AG08395 (cell line): ENCODE data around the gene MYG1.
"Not testable (repeated sequence)": the region's sequence is repeated elsewhere in the genome, so short reads cannot be mapped to it uniquely, and the experiment has no call there.

Experiments used
- DNase-seq: peaks from one replicate; pipeline ENCODE4 v3.0.0; 2012; ENCODE audit warnings: mixed read lengths, low spot score

Gene MYG1

GRCh38 chr12:53327435-53328042, 28.0 kb downstream of the MYG1 start:
- DNase-seq = no peak

- DNase-seq = no peak
These were observed 28.5 kb downstream of the MYG1 start for GRCh38 chr12:53328043-53328435.

- DNase-seq = no peak
These were observed 31.2 kb downstream of the MYG1 start for GRCh38 chr12:53330671-53331070.

DNA sequence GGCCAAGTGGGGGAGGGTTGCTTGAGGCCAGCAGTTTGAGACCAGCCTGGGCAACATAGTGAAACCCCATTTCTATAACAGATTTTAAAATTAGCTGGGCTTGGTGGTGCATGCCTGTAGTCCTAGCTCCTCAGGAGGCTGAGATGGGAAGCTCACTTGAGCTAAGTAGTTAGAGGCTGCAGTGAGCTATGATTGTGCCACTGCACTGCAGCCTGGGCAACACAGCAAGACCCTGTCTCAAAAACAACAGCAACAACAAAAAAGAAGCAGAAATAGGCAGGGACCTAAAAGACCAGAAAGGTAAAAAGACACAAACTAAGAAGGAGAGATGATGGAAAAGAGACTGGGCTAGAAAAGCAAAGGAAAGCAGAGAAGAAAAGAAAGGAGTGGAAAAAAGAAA, 32.8 kb downstream of the MYG1 start:
- DNase-seq = not testable (repeated sequence)

- no peak for DNase-seq
These were observed 33.2 kb downstream of the MYG1 start for GRCh38 chr12:53332744-53333143.

GRCh38 chr12:53333289-53333688, 33.8 kb downstream of the MYG1 start:
- DNase-seq = no peak

GRCh38 chr12:53333845-53334244, 34.4 kb downstream of the MYG1 start:
- DNase-seq = no peak

DNA sequence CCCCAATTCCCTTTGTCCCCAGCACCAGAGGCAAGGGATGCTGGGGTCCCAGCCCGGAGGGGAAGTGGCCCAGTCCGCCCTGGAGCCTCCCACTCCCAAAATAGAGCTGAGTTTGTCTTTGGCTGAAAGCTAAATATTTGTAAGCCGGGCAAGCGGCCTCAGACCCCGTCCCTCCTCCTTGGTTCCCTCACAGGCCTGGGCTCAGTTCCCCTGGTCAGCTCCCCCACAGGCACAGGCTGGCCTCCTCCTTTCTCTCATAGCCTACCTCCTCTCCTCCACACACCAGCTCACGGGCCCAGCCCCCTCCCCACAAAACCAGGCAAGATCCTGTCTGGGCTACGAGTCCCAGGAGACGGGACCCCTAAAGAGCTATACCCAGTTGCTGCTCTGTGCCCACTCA, 35.3 kb downstream of the MYG1 start:
- no peak for DNase-seq

DNA sequence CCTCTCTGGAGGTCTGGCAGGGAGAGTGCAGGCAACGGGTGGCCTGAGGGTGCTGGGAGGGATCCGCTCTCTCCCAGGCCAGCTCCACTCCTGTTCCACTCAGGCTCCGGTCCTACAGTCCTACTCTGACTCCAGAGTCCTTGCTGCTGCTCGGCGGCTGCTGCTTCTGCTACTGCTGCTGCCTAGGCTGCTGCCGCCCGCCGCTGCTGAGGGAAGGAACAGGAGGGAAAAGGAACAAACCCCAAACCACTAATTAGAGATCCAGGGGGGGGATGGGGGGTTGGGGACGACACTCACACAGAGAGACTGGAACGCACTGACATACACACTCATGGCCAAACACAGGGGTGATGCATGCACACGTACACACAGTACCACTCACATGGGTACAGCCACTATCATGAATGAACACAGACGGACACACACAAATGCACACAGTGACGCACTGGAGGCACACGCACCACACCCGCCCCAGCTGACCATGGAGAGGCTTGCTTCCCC, 36.7 kb downstream of the MYG1 start, which contains the start of gene SP7:
Gene SP7 (minus strand): TSS at position 174 of the 501 bp plus-strand sequence. CDS start 708 bp downstream, outside the sequence.
- no peak for DNase-seq

- no peak for DNase-seq
These were observed 38.5 kb downstream of the MYG1 start for GRCh38 chr12:53338017-53338416.

DNA sequence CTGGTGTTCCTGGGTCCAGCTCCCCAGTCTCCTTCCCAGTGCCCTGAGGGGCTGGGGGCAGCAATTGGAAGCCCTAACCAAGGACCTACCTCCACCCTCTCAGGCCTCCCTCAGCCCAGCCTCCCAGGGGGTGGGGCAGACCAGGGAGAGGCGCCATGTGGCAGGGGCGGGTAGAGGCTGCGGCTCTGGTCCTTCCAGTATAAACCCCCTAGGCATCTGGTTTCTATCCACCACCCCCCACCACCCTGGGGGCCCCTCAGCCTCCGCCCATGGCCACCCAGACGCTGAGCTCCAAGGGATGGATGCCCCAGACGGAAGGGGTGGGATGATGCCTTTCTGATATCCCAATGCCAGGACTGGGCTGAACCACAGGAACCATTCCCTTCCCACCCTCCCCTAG, 39.4 kb downstream of the MYG1 start:
- DNase-seq = no peak

DNA sequence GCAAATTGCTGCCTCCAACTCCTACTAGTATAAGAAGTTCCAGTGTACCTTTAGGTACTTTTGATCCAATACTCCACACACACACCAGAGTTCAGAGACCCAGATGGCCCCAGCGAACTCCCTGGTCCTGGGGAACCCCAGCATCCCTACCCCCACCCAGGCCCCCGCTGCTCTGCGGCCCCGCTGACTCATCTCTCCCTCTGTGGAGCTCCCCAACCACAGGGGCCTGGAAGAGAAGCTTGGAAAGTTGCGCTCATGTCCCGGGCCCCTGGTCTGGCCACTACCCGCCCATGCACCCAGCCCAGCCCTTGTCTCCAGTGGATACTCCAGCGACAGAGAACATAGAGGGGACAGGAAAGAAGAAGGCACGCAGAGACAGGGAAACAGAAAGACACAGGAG, 40.9 kb downstream of the MYG1 start:
- no peak for DNase-seq

DNA sequence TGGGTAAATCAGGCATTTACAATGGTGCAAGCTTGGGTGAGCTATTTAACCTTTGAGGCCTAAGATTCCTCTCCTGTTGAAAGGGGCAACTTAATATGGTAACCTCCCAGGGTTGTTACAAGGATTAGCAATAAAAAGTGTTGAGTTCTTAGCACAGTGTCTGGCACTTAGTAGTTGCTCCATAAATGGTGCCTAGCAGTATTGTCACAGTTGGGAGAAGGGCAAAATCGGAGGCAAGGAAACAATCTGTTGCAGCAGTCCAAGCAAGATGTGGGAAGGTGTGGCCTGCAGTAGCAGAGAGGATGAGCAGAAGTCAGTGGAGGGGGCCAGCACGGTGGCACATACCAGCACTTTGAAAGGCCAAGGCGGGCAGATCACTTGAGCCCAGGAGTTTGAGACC, 44.0 kb downstream of the MYG1 start:
- DNase-seq = no peak

GRCh38 chr12:53343969-53344368, 44.5 kb downstream of the MYG1 start:
- no peak for DNase-seq

DNA sequence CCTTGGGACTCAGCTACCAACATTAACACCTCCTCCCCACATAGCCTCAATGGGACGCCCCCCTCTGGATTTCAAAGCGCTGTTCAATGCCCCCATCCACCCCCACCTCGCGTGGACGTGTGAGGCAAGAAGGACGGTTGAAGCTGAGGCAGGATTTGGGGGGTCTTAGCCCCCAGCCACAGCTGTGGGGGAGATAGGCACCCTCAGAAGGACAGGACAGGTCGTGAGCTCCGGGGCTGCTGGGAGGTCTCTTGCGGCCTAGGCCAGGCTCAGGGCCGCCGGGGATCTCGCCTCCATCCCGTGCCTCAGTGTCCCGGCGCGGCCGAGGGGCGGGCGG, 45.0 kb downstream of the MYG1 start:
- no peak for DNase-seq

DNA sequence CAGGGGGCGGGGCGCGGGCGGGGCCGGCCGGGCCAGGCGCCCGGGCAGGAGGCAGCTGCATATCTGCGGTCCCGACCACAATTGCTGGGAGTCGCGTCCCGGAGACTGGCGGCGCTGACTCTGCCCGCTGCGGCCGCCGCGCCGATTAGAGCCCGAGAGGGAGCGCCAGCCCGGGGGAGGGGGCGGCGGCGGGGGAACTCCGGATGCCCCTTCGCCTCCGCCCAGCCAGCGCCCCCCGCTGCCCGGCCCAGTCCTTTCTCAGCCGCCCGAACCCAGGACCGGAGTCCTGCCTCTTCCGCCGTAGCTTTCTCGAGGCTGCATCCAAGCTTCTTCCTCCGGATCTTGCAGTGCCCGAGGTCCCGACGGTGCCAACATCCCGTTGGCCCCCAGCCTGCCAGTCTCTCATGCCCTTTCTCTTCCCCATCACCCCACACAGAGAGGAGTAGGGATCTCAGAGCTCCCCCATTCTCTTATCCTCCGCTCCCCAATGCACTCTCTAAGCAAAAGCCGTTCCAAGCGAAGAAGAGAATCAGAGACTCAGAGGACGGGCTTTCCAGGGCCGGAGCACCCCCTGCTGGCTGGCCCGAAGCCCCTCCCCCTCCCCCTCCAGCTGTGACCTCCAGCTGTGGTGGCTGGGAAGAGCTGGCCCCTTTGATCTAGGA, 45.5 kb downstream of the MYG1 start:
- DNase-seq = peak; percentile 82

- DNase-seq = peak; percentile 74
These were observed 46.1 kb downstream of the MYG1 start for GRCh38 chr12:53345486-53346188.

DNA sequence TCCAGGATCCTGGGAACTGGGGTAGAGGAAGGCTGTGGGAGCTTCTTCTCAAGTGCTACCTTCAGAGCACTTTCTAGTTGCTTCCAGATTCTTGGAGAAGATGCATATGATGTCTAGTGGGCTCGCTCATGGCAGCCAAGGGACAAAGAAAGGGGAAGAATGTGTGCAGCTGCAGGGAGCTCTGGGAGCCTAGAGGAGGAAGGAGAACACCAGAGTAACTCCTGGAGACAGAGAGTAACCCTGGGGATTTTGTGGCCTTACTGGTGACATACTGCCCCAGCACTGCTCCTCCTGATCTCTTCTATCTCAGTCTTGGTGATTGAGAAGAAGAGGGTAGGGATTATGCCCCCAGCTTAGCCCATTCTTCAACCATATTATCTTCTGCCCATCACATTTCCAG, 47.0 kb downstream of the MYG1 start:
- no peak for DNase-seq

DNA sequence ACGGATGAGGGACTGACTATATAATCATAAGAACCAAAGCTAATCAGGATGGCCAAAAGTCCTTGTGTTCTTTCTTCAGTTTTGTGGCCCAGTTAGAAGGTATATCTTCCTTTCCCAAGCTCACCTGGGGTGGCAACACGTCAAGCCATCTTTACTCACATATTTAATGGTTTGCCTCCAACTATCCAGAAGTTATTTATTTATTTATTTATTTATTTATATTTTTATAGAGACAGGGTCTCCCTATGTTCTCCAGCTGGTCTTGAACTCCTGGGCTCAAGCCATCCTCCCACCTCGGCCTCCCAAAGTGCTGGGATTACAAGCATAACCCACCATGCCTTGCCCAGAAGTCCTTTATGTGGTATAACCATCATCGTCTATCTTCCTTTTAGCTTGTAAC, 48.4 kb downstream of the MYG1 start:
- DNase-seq = no peak

DNA sequence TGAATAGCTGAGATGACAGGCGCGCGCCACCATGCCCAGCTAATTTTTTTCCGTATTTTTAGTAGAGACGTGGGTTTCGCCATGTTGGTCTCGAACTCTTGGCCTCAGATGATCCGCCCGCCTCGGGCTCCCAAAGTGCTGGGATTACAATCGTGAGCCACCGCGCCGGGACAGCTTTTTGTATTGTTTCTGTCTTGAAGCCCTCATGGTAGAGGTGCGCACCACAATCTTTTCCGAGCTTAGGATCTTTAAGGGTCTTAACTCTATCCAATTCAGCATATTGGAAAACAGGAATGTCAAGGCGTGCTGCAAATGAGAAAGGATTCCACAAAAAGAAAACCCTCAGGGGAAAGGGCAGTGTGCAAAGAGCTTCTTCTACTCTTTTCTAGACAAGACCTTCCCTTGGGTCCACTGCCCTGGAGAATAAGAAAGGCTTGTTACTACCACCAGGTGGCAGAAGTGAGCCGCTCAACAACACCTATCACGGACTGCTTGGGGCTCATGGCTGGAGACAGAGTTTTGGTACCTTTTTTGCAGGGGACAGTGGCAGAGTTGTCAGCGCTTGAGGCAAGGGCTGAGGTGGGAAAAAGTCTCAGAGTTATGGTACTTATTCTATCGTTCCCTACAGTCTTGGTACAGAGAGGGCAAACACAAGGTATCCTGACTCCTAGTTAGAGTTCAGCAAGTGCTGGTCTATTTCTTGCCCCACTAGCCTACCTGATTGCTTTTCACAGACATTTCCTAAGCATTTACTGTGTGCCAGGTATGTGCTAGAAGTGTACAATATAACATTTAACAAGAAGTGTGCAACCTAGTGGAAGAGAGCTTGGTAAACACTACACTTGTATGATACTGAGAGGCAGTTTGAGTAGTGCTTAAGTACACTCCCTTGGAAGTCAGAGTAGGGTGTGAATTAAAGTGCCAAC, 53.1 kb downstream of the MYG1 start:
- DNase-seq = peak; percentile 73

DNA sequence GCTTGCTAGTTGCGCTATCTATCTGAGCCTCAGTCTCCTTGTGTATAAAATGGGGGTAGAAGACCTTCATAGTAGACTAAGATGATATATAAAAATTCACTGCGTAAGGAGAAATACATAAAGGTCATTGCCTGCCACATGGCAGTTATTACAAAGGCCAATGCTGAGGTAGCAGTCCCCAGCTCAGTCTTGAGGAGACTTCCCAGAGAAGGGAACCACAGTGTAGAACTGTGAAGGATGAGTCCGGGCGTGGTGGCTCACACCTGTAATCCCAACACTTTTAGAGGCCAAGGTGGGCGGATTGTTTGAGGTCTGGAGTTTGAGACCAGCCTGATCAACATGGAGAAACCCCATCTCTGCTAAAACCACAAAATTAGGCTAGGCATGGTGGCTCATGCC, 53.8 kb downstream of the MYG1 start:
- DNase-seq = no peak

DNA sequence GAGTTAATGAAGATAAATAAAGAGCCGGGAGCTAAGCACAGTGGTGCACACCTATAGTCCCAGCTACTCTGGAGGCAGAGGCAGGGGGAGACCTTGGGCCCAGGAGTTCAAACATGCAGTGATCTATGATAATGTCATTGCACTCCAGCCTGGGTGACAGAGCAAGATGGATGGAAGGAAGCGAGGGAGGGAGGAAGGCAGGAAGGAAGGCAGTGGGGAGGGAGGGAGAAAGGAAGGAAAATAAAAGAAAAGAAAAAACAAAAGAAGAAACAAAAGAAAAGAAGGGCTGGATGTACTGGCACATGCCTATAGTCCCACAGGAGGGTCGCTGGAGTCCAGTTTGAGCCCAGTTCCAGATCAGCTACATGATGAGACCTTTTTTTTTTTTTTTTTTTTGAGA, 55.6 kb downstream of the MYG1 start:
- no peak for DNase-seq
